Stimulated activated effector memory CD8-positive, alpha-beta T cell treated with anti-CD3 and anti-CD28 coated beads, Interleukin-12 subunit alpha, Interleukin-12 subunit beta, amount 100 ng/mL, for 72 hours (primary cell): Measurements from ENCODE around the gene NINJ2.
"Not testable (repeated sequence)": the region's sequence is repeated elsewhere in the genome, so short reads cannot be mapped to it uniquely, and the experiment has no call there.

Experiments
- ATAC-seq: fragments of 150-1000 bp; cut with Tn5 transposase; 2 replicates; pipeline ENCODE4 v1.10.0; 2021
- DNase-seq, 2 donors: peaks; one replicate each; pipeline ENCODE4 v3.0.0; 2021 to 2022; ENCODE audit warnings: low spot score in 2 of 2
- H3K27ac Mint-ChIP-seq: one replicate; pipeline ENCODE4 v1.8.0; 2022; ENCODE audit warnings: mild to moderate bottlenecking, mixed read lengths
- H3K36me3 Mint-ChIP-seq: one replicate; pipeline ENCODE4 v1.8.0; 2022; ENCODE audit warnings: mild to moderate bottlenecking, mixed read lengths
- H3K4me1 Mint-ChIP-seq: one replicate; pipeline ENCODE4 v1.8.0; 2022; ENCODE audit warnings: mixed read lengths
- H3K4me3 Mint-ChIP-seq: one replicate; pipeline ENCODE4 v1.8.0; 2022; ENCODE audit warnings: mild to moderate bottlenecking, mixed read lengths
- H3K9me3 Mint-ChIP-seq: one replicate; pipeline ENCODE4 v1.8.0; 2022; ENCODE audit warnings: mixed read lengths

The NINJ2 gene

GRCh38 chr12:638953-639557 is 24.2 kb downstream of the NINJ2 start:
- no peak for DNase-seq
- peak overlapping the region; percentile 36 for H3K4me3 Mint-ChIP-seq
- H3K4me1 Mint-ChIP-seq, result peaks cover 44% of the 10 kb centered on the region
- H3K9me3 Mint-ChIP-seq, result no peaks in the 10 kb centered on the region
- peaks cover 9% of the 10 kb centered on the region for H3K36me3 Mint-ChIP-seq
- ATAC-seq, result peak; percentile 72
- peak overlapping the region; percentile 93 for H3K27ac Mint-ChIP-seq

- H3K9me3 Mint-ChIP-seq, result no peaks in the 10 kb centered on the region
- peaks cover 43% of the 10 kb centered on the region for H3K4me1 Mint-ChIP-seq
- DNase-seq, result no peak
- ATAC-seq, result no peak
- no peak overlapping the region for H3K27ac Mint-ChIP-seq
- H3K4me3 Mint-ChIP-seq, result no peak overlapping the region
- peaks cover under 1% of the 10 kb centered on the region for H3K36me3 Mint-ChIP-seq
These were observed 26.6 kb downstream of the NINJ2 start for GRCh38 chr12:636632-637031.

GRCh38 chr12:633731-634130 is 29.5 kb downstream of the NINJ2 start:
- H3K4me1 Mint-ChIP-seq, result peaks cover 27% of the 10 kb centered on the region
- ATAC-seq, result no peak
- no peak overlapping the region for H3K4me3 Mint-ChIP-seq
- peaks cover 11% of the 10 kb centered on the region for H3K36me3 Mint-ChIP-seq
- no peaks in the 10 kb centered on the region for H3K9me3 Mint-ChIP-seq
- peak overlapping the region; percentile 20 for H3K27ac Mint-ChIP-seq
- no peak for DNase-seq

GRCh38 chr12:632102-632696 is 31.0 kb downstream of the NINJ2 start:
- peak overlapping the region; percentile 97 for H3K27ac Mint-ChIP-seq
- peaks cover 21% of the 10 kb centered on the region for H3K4me1 Mint-ChIP-seq
- no peak for DNase-seq
- peak; percentile 22 for ATAC-seq
- no peaks in the 10 kb centered on the region for H3K9me3 Mint-ChIP-seq
- H3K4me3 Mint-ChIP-seq, result peak overlapping the region; percentile 90
- peaks cover 11% of the 10 kb centered on the region for H3K36me3 Mint-ChIP-seq

GRCh38 chr12:630656-631632 is 32.3 kb downstream of the NINJ2 start:
- H3K4me1 Mint-ChIP-seq, result peaks cover 21% of the 10 kb centered on the region
- peak overlapping the region; percentile 97 for H3K27ac Mint-ChIP-seq
- H3K36me3 Mint-ChIP-seq, result peaks cover 11% of the 10 kb centered on the region
- peak; percentile 98 for ATAC-seq
- peak overlapping the region; percentile 90 for H3K4me3 Mint-ChIP-seq
- peak in 1 of 2 donors; percentile 61 for DNase-seq
- no peaks in the 10 kb centered on the region for H3K9me3 Mint-ChIP-seq

GRCh38 chr12:628742-629078 is 34.5 kb downstream of the NINJ2 start:
- not testable (repeated sequence) for ATAC-seq, H3K27ac Mint-ChIP-seq, DNase-seq, H3K9me3 Mint-ChIP-seq, H3K4me3 Mint-ChIP-seq
- Mint-ChIP-seq H3K36me3 (peaks cover 11% of the 10 kb centered on the region), H3K4me1 (peaks cover 22% of the 10 kb centered on the region)

- no peak for ATAC-seq
- peaks cover 28% of the 10 kb centered on the region for H3K4me1 Mint-ChIP-seq
- no peak for DNase-seq
- no peak overlapping the region for H3K27ac Mint-ChIP-seq
- no peaks in the 10 kb centered on the region for H3K9me3 Mint-ChIP-seq
- peaks cover 11% of the 10 kb centered on the region for H3K36me3 Mint-ChIP-seq
- H3K4me3 Mint-ChIP-seq, result no peak overlapping the region
These were observed 35.1 kb downstream of the NINJ2 start for GRCh38 chr12:627863-628741.

GRCh38 chr12:627285-627684 is 36.0 kb downstream of the NINJ2 start:
- Mint-ChIP-seq H3K4me3 (no peak overlapping the region), H3K36me3 (peaks cover 11% of the 10 kb centered on the region), H3K9me3 (no peaks in the 10 kb centered on the region), H3K4me1 (peaks cover 31% of the 10 kb centered on the region), H3K27ac (no peak overlapping the region)
- DNase-seq (no peak), ATAC-seq (no peak)

- ATAC-seq (no peak), DNase-seq (no peak)
- H3K27ac Mint-ChIP-seq, result no peak overlapping the region
- H3K9me3 Mint-ChIP-seq, result no peaks in the 10 kb centered on the region
- peaks cover 26% of the 10 kb centered on the region for H3K4me1 Mint-ChIP-seq
- H3K4me3 Mint-ChIP-seq, result no peak overlapping the region
- peaks cover 5% of the 10 kb centered on the region for H3K36me3 Mint-ChIP-seq
These were observed 37.2 kb downstream of the NINJ2 start for GRCh38 chr12:625998-626397.

GRCh38 chr12:623865-624372 is 39.3 kb downstream of the NINJ2 start:
- H3K9me3 Mint-ChIP-seq, result no peaks in the 10 kb centered on the region
- no peak for DNase-seq
- no peak overlapping the region for H3K4me3 Mint-ChIP-seq
- peak overlapping the region; percentile 89 for H3K27ac Mint-ChIP-seq
- ATAC-seq, result no peak
- H3K36me3 Mint-ChIP-seq, result no peaks in the 10 kb centered on the region
- H3K4me1 Mint-ChIP-seq, result peaks cover 32% of the 10 kb centered on the region

- no peaks in the 10 kb centered on the region for H3K36me3 Mint-ChIP-seq
- no peak for ATAC-seq
- peaks cover 38% of the 10 kb centered on the region for H3K4me1 Mint-ChIP-seq
- peak overlapping the region; percentile 89 for H3K27ac Mint-ChIP-seq
- no peaks in the 10 kb centered on the region for H3K9me3 Mint-ChIP-seq
- peak overlapping the region; percentile 34 for H3K4me3 Mint-ChIP-seq
- DNase-seq, result no peak
These were observed 39.9 kb downstream of the NINJ2 start for GRCh38 chr12:623172-623864.

GRCh38 chr12:622416-622815 is 40.8 kb downstream of the NINJ2 start:
- Mint-ChIP-seq H3K4me3 (peak overlapping the region; percentile 34), H3K9me3 (no peaks in the 10 kb centered on the region), H3K36me3 (no peaks in the 10 kb centered on the region), H3K4me1 (peaks cover 39% of the 10 kb centered on the region), H3K27ac (peak overlapping the region; percentile 89)
- peak; percentile 50 for ATAC-seq
- DNase-seq, result no peak

- no peaks in the 10 kb centered on the region for H3K36me3 Mint-ChIP-seq
- peaks cover 47% of the 10 kb centered on the region for H3K4me1 Mint-ChIP-seq
- no peak for DNase-seq
- no peaks in the 10 kb centered on the region for H3K9me3 Mint-ChIP-seq
- H3K27ac Mint-ChIP-seq, result peak overlapping the region; percentile 78
- peak; percentile 48 for ATAC-seq
- H3K4me3 Mint-ChIP-seq, result no peak overlapping the region
These were observed 43.9 kb downstream of the NINJ2 start for GRCh38 chr12:619346-619745.

- Mint-ChIP-seq H3K9me3 (no peaks in the 10 kb centered on the region), H3K27ac (peak overlapping the region; percentile 78), H3K36me3 (no peaks in the 10 kb centered on the region), H3K4me1 (peaks cover 47% of the 10 kb centered on the region), H3K4me3 (no peak overlapping the region)
- DNase-seq, result no peak
- no peak for ATAC-seq
These were observed 44.6 kb downstream of the NINJ2 start for GRCh38 chr12:618605-619004.
